ENCODE data around the gene DCP2.
"Not testable (repeated sequence)": the region's sequence is repeated elsewhere in the genome, so short reads cannot be mapped to it uniquely, and the experiment has no call there.

Gene DCP2

GRCh38 chr5:112976432-112977309 is at the start of gene DCP2:
Gene DCP2, plus strand, starts transcription at chr5:112976798. Its CDS starts 136 bp downstream, at chr5:112976934.
- peak; percentile 100 for DNase-seq

- no peak for DNase-seq
These were observed 47.1 kb upstream of the DCP2 start for GRCh38 chr5:112929336-112930081.

GRCh38 chr5:112930082-112930344 is 46.6 kb upstream of the DCP2 start:
- no peak for DNase-seq

- DNase-seq, result peak; percentile 25
These were observed 45.1 kb upstream of the DCP2 start for GRCh38 chr5:112931473-112931872.

- no peak for DNase-seq
These were observed 43.5 kb upstream of the DCP2 start for GRCh38 chr5:112933105-112933504.

GRCh38 chr5:112933651-112934365 is 42.8 kb upstream of the DCP2 start:
- peak; percentile 18 for DNase-seq

GRCh38 chr5:112934366-112934663 is 42.3 kb upstream of the DCP2 start:
- no peak for DNase-seq

- DNase-seq, result no peak
These were observed 40.9 kb upstream of the DCP2 start for GRCh38 chr5:112935675-112936074.

GRCh38 chr5:112938286-112938685 is 38.3 kb upstream of the DCP2 start:
- DNase-seq, result no peak

GRCh38 chr5:112940670-112941069 is 35.9 kb upstream of the DCP2 start:
- DNase-seq, result no peak

- no peak for DNase-seq
These were observed 28.1 kb upstream of the DCP2 start for GRCh38 chr5:112948458-112948857.

GRCh38 chr5:112951124-112951702 is 25.4 kb upstream of the DCP2 start:
- no peak for DNase-seq

- no peak for DNase-seq
These were observed 20.0 kb upstream of the DCP2 start for GRCh38 chr5:112956606-112957005.

- DNase-seq, result peak; percentile 18
These were observed 19.4 kb upstream of the DCP2 start for GRCh38 chr5:112957036-112957808.

- DNase-seq, result peak; percentile 93
These were observed 18.2 kb upstream of the DCP2 start for GRCh38 chr5:112958093-112959088.

GRCh38 chr5:112959872-112960271 is 16.7 kb upstream of the DCP2 start:
- peak; percentile 77 for DNase-seq

GRCh38 chr5:112960315-112960714 is 16.3 kb upstream of the DCP2 start:
- peak; percentile 87 for DNase-seq

- DNase-seq, result peak; percentile 59
These were observed 15.6 kb upstream of the DCP2 start for GRCh38 chr5:112960863-112961504.

- not testable (repeated sequence) for DNase-seq
These were observed 13.2 kb upstream of the DCP2 start for GRCh38 chr5:112963374-112963733.

- DNase-seq, result no peak
These were observed 10.8 kb upstream of the DCP2 start for GRCh38 chr5:112965733-112966306.

Data from NCI-H69 (cell line).